Smooth muscle cell of the brain vasculature (primary cell): ENCODE data around the gene TRAM2.

ENCODE experiments used
- DNase-seq: peaks from one replicate; pipeline ENCODE4 v3.0.0-alpha.2; 2012; ENCODE audit warnings: low read depth, low spot score

The TRAM2 gene

DNA sequence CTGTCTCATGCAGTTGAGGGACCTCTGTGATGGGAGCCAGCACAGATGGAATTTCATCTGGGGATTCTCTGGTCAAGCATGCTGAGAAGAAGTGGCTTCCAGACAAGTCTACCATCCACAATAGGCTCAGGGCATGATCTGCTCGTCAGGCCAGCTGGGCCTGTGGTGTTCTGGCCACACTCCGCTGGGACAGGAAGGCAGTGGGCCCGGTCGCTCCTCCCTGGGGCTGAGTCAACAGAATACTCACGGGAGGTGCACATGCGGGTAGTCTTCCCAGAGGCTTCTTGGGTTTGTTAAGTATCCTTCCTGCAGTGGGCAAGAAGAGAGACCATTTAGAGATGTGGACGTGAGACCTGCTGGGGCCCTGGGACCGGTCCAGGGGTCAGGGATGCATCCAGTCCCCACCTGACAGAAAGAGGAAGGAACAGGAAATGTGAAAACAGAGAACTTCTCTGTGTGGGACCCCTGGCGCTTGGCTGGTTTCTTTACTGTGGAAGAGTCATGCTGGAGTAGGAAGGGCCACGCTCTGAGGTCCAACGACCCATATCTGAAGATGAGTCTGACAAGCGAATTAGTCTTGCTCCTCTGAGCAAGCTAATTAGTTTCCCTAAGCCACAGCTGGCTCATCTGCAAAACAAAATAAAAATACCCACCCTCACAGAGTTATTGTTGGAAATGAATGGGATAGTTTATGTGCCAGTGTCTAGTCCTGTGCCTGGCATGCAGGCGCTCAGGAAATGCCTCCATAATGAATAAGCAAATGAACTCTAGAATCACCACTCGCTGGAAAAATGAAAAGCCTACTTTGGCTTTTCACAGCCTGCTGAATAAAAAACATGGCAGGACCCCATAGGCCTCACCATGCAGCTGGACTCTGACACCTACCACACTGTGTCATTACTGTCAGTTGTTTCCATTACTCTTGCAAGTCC is 67.3 kb downstream of the TRAM2 start:
- DNase-seq: peak; percentile 79

DNA sequence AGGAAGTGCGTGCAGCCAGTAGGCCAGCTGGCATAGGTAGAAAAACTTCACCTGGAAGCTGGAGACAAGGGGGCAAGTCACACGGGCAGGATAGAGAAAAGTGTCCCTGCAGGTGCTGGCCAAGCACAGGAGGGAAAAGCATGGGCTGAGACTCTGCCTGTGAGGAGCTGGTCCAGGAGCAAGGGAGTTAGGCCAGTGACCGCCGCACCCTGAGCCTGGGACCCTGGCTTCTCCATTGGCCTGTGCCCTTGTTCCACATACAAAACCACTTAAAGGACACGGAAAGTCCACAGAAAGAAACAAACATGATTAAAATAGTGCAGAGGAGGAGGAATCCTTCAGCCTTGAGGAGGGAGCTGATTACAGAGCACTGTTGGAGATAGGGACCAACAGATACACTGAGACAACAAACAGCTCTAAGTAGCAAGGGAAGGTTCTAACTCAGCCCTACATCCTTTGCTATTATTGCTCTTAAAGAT is 68.6 kb downstream of the TRAM2 start:
- no peak for DNase-seq

DNA sequence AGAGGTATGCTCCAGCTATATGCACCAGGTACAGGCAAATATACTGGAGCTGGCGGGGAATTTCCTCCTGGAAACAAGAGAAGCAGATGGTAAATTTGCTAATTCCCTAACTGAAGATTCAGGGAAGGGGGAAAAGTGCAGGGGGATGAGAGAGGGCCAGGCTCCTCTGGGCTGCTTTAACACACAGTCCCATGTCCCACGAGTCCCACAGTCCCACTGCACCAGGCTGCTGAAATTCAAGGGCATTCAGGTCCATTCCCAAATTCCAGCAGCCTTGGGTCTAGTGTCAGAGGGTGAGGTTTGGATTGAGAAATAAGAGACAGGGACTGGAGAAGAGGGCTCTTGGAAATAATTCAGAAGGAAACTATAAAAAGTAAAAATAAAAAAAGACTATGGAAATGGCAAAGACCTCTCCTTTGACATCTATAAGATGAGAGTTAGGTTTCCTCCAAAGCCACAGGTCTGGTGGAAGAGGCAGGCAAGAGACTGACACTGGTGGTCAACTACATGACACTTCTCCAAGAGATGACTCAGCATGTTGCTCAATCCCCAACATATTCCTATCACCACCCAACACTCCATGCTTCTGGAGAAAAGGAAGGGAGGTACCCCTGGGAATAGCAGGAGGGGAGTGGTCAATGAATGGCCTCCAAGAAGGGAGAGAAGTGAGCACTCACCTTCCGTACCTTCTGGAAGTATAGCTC is 69.2 kb downstream of the TRAM2 start:
- no peak for DNase-seq

DNA sequence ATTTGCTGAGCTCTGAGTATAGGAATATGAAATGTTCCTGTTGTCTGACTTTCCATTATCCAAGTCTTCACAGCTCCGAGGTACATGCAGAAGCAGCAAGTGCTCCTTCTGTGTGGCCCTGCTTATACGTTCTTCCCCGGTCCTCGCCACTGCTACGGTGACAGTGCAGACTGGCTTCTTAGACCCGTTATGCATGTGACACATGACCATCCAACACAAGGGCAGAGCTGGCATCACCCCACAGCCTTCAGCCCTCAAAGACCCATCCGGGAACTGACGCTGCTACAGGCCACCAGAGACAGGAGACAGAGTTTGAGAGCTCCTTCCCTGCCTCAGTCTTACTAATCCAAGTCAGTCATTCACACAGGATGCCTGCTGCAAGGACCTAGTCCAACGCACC is 70.4 kb downstream of the TRAM2 start:
- no peak for DNase-seq

DNA sequence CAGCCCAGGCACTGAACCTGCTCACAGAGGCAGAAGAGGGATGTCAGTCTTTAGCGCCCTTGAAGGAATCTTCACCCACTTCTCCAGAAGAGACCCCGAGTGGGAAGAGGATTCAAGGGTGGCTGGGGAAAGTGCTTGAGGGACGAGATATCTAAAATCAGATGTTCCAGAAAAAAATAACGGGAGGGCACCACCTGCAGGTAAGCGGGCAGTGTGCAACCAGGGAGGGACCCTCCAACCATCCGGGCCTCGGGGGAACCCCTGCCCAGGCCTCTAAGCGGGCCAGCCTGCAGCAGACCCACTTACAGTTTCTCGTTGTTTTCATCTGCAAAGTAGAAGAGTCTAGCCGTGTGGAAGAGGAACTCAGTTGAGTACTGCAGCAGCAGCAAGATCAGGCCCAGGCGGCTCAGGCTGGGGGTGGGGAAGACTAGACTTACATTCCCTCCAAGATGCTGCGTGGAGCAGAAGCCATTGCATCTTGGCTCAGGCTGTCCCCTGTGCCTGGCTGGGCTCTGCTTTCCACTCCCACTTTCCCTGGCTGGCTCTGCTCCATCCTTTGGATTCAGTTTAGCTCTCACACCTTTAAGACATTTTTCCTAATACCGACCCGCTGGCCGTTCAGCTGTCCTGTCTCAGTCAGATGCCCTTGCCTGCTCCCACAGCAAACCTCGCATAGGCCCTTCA is 71.0 kb downstream of the TRAM2 start:
- DNase-seq: no peak

DNA sequence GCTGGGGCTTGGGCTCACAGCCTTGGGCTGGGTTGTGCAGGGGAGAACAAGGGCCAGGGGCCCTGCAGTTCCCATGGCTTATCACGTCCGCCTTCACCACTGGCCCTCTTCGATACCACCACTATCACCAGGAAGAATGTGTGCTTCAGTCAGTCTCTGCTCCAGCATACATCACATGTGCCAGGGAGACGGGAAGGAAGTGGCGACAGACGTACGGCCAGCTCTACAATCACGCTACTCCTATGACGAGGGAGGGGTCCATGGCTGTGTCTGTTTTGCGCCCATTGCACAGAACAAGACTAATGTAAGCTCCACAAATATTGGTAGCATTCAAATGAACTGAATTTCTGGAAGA is 72.1 kb downstream of the TRAM2 start:
- DNase-seq: no peak

DNA sequence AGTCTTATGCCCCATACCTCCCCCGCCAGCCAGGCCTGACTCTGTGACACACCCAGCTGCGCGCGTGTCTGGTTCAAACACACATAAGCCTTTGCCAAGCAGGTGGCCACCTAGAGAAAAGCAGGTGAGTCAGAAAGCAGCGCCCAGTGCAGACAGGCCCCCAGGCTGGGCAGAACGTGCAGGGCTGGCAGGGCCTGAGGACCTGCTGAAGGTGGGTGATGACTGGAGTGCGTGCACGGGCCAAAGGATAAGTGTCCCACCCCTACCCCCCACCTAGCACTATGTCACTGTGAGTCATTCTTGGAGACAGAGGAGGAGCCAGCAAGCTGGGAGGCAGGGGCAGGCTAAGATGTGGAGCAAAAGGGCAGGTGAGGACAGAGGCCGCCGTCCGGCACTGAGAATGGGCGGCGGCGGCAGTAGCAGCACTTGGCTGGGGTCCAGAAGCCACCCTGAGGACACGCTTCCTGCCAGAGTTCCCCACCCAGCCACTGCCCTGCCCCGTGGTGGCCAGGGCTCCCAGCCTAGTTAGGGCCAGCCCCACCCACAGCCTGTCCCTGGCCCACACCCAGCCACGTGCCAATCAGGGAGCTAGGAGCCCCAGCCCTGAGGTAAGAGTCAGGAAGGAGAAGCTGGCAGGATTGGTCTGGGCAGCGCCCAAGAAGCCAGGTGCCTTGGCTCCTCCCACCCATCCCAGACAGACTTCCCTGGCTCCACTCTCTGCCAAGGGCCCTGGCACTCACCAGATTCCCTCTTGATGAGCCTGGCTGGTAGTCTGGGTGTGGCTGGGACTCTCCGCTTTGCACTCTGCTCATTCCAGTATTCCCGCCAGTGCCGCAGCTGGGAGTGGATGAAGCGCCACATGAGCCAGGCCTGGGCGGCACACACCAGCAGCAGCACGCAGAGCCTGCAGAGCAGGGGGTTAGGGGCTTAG is 72.7 kb downstream of the TRAM2 start:
- DNase-seq: no peak

DNA sequence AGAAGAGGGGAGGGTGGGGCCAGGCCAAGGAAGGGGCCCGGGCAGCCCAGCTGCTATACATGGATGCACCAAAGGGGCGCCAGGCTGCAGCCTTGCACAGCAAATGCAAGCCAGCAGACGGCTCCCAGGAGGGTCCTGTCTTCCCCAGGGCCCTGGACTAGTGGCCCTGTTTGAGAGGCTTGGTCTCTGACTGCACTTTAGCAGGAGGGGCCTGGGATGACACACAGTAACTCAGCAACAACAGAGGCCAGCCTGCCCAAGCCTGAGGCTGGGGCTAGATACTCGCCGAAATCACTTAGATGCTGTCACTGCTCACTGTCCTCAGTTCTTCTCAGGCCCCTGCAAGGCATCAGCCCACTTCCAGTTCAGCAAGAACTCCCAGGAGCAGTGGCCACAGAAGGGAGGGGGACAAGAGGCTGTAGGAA is 73.5 kb downstream of the TRAM2 start:
- no peak for DNase-seq

DNA sequence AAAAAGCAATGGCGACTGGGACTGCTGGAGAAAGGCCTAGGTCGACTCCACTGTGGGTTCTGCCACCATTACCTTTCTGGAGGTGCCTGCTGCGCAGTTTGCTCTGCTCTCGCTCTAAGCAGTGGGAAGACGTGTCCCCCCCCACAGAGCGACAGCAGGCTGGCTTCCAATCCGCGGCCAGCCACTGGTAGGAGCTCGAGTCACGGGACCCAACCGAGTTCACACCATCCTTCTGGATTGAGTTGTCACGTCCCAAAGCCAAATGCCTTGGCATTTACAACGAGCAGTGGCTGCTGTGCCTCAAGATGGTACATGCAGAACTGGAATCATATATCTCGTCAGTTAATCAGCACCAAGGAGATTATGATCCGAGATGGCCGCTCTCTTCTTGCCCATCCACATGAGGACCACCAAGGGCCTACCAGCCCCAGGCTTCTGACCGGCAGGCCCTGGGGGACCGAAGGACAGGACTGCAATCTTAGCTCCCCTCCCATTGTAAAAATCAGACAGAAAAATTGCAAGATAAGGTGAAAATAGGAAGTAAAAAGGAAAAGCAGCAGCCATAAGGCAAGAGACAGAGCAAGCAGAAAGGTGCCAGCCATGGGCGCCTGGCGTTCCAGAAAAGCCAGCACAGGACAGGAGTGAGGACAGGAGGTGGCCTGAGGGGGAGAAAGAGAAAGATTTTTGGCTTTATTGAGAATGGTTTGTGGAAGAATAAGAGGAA is 74.4 kb downstream of the TRAM2 start:
- no peak for DNase-seq

DNA sequence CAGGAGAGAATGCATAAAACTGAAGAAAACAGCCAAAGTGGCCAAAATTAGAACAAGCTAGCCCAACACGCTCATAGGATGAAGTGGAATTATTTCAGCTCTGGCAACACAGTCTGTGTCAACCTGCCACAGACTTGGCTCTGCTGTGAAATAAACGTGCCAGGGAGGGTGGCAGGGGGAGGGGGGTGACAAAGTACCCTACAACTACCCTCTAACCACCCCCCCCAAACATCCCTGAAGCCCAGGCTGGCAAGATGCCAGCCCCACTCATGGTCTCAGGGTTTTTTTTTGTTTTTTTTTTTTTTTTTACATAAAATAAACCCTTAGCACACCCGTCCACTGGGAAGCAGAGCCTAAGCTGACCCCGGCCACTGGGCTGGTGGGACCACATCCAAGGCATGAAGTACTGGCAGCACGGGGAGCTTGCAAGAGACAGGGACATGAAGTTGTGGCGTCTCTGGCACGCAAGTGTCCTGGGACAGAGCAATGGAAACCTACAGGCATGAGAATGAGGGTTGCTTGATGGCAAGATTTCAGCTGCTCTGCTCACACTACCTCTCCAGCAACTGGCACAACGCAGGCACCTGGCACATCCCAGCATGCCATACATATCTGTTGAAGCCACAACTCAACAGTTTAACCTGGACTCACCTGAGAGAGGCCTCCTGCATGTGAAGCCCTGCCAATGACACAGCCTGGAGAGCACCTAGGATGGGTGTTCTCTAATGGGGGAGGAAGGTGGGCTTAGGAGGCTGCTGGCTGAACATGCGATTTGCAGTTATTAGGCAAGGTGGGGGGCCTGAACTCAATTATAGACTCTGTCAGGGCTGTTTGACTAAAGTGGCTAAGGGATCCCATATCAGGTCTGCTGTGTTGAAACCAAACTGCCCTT is 76.4 kb downstream of the TRAM2 start:
- no peak for DNase-seq

DNA sequence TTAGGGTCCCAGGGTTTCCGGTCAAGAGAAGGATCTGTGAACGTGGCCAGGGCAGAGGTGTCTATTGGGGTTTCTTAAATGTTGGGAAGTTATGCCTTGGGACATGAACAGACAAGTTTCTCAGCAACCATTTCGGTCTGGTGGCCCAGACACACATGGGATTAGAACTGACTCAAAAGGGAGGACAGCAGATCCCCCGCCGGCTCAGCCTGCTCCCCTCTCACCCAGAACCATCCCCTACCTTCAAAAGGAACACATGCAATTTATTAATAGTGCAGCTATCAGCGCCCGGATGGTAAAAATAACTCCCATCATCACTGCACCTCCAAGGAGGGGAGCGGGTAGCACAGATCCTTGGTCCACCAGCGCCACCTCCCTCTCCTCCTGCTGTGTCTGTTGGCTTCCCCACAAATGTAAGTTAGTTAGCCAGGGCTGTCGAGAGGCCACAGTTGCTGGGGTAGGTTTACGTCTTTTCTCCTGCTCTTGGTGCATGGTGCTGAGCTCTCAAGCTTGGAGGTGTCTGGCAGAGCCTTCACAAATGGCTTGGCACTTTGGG is 77.1 kb downstream of the TRAM2 start:
- DNase-seq: no peak

DNA sequence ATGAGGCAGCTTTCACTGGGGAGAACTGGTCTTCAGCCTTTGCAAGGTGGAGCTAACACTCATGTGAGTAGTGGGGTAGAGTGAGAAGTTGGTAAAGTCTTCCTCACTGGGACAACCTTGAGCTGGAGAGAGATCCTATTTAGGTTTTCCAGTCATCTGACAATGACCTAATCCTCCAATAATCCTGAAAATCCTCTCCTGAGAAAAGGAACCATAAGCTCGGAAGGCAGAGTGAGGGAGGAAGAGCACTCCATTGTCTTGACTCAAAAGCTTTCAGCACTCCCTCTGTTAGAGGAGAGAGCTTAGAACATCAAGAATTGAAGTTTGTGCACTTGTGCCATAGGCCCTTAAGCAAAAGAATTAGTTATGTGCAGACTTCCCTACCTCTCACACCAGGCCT is 77.8 kb downstream of the TRAM2 start:
- DNase-seq: no peak

DNA sequence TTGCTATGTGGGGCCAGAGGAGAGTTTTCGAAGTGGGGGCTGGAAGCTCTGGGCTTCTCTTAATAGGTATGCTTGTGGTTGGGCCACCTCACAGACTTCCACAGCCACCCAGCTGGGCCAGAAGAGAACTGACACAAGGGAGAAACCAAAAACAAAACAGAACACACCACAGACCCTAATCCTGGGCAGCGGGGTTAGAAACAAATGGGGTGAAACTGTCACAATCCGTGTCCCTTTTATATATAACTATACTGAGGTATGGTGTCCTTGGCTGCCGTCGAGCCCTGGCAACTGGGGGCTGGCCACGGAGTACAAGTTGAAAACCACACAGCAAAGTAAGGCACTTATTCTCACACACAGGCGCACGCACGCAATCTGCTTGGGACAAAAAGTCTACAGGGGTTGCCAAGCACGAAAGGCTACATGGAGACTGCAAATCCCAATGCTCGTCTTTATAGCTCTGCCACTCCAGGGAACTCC is 78.3 kb downstream of the TRAM2 start:
- no peak for DNase-seq

DNA sequence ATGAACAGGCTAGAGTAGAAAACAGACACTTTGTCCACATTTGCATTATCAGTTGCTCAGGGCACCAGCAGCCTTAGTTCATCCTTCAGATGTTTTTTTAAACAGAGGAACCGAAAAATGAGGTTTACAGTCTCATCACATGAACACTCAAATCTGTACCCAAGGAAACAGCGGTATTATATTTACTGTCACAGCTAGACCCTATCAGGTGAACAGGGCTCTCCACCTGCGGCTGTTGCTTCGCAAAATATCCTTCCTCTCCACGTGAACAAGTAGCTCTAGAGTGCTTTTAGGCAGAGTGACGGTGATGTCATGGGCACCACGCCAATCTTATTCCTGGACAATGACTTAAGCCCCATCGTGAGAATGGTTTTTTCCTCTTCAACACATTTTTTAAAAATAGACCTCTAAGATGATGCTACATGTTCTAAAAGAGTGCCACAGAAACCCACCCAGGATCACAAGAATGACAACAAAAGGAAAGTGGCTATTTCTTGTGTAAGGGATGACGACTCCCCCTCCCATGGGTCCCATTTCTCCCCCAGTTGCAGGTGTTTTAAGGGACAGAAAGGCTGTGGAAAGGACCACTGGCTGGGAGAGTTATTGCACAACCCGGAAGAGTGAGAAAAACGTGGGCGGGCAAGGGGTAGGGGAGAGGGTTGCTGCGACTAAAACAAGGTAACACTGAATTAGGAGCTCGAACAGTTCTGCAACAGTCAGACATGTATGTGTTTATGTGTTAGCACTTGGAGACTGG is 79.0 kb downstream of the TRAM2 start:
- no peak for DNase-seq

DNA sequence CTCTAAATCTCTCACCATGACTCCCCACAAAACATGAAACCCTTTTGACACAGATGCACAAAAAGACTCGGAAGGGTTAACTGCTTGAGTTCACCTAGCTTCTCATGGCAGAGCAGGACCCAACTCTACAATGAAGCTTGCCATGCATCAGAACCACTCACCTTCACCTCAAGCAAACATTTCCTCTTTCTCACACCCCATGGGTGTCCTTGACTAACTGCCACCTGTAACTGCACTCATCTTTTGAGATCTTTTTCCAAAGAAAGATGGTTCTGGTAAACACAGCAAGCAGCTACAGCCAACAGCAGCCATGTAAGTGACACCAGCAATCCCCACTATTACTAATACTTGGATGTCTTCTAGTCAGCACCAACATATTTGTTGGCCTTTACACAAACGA is 80.2 kb downstream of the TRAM2 start:
- no peak for DNase-seq

DNA sequence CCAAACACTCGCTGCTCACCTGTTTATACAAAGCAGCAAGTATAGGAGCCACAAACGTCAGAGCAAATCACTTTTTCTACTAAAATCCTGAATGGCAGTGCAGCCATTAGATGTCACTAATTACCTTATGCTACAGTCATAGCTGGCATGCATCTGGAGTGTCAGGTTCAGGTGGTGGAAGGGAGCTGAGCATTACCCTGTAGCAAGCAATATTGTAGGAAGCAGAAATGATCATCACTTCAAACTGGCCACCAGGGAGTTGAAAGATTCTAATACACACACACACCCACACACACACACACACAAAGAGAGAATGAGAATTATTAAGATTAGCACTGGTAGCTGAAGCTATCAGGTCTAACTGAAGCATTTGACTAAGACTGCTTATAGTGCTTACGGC is 80.9 kb downstream of the TRAM2 start:
- no peak for DNase-seq

DNA sequence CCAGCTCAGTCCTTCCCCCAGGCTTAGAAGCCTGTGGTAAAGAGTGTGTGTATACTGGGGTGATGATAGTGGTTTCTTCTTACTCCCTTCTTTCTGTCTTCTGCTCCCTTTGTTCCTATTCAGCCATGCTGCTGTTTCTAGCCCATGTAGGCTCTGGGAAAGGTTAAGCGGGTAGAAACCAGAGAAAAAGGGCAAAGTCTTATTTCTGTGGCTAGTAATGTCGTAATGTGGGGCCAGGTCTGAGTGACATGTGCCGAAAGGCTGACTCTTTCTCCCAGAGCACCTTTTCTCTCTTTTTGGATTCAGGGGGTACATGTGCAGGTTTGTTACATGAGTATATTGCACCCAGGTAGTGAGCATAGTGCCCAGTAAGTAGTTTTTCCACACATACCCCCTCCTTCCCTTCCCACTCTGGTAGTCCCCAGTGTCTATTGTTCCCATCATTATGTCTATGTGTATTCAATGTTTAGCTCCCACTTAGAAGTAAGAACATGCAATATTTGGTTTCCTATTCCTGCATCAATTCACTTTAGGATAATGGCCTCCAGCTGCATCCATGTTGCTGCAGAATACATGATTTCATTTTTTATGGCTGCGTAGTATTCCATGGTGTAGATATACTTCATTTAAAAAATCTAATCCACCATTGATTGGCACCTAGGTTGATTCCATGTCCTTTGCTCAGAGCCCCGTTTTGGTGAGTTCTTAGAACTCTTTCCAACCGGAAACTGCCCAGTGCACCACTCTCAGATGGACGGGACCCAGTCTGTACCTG is 82.4 kb downstream of the TRAM2 start:
- DNase-seq: no peak

DNA sequence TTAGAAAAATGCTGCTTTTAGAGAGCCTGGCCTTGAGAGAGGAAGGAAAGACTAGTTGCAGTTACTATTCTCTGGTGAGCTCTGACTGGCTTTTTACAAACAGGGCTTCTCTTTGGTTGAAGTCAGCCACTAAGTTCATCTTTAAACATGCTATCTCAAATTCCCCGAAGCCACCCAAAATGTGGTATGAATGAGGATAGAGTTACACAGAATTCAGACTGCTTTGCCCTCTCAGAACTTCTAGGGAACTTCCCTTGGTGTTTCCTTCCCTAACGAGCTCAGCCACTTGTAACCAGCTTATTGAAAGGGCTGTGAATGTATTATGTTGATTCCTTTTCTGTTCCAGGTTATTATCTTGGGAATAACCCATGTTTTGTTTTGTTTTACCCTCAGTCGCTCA is 83.2 kb downstream of the TRAM2 start:
- no peak for DNase-seq
